GM21529 (cell line): ENCODE measurements around the gene STXBP6.
"Not testable (repeated sequence)": the region's sequence is repeated elsewhere in the genome, so short reads cannot be mapped to it uniquely, and the experiment has no call there.

ENCODE experiments used
- ATAC-seq: cut with Tn5 transposase; IDR thresholded peaks from one replicate; pipeline ENCODE4 v1.9.1; 2021; ENCODE audit not compliant: unreplicated experiment

The STXBP6 gene

DNA sequence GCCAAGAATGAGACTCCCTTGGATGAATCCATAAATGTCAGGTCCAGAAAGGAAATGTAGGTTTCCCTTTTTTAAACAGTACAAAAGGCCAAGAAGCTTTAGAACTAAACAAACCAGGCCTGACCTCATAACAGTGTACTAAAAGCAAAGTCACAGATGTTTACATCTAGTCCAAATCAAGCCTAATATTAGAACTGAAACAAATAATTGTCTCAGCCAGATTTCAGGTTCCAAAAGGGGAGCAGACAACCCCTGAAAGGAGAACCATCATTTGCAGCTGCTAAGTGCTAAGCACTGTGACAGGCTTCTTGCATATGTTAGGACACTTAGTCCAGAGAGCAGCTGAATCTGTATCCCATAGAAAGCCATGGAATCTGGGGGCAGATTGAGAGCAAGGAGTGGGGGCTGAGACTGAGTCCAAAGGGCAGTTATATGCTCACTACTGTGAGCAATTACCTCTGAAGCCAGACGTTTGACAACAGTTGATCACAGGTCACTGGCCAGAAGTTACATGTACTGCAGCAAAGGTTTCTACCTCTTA is 90.1 kb downstream of the STXBP6 start:
- peak; percentile 90 for ATAC-seq

DNA sequence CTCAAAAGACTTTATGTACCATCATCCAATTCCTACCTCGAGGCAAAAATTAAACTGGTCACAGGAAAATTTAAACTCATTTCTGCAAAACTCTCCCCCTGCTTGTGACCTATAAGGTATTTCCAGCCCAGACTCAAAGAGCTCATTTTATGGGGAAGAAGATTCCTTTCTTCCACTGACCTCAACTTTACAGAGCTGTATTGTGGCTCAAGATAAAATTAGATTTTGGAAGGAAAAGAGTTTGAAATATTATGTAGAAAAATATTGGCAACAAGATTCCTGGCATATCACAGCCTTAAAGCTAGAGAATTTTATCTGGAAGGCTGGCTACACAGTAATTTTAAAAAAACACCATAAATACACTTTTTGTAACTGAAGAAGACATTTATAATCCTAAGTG is 91.7 kb downstream of the STXBP6 start:
- ATAC-seq = no peak

DNA sequence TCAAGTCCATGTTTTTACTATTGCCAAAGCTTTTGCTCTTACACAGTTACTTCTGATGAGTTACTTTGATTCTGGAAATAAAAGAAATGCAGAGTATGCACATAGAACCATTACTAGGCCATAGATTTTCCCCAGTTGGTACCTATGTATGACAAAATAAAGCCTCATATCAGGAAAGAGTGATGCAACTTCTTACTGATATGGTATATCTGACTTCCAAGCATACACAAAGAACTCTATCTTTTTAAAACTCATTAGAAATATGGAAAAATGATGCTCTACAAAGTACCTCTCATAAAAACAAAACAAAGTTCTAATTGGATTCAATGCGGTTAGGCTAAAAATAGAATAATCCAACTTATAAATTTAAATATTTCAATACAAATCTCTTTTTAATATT is 92.1 kb downstream of the STXBP6 start:
- ATAC-seq = no peak

DNA sequence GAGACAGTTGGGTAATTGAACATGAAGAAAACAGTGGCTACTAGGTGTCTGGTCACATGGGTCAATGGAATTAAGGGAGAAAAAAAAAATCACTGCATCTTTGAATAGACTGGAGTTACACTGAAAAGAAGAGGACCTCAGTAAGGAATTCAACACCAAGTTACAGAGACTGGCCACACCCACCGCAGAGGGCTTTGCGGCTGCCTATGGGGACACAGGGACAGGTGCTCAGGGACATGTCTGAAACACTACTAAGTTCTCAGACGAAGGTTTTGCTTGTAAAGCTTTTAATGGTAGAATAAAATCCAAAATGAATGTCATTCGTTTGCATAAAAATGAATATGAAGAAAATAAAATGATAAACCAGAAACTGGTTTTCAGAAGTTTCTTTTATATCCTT is 93.8 kb downstream of the STXBP6 start:
- no peak for ATAC-seq

DNA sequence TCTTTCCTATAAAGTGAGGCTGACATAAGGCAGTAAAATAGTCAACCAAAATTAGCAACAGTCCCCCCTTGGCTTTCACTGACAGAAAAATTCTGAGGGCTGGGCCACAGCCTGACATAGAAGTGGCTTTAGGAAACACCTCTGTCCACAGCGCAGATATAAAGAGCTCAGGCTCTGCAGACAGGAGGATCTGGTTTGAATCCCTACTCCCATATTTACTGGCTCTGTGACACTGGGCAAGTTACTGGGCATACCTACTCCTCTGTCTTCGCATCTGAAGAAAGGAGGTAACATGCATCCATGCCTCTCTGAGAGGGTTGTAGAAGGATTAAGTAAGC is 95.3 kb downstream of the STXBP6 start:
- ATAC-seq = no peak

DNA sequence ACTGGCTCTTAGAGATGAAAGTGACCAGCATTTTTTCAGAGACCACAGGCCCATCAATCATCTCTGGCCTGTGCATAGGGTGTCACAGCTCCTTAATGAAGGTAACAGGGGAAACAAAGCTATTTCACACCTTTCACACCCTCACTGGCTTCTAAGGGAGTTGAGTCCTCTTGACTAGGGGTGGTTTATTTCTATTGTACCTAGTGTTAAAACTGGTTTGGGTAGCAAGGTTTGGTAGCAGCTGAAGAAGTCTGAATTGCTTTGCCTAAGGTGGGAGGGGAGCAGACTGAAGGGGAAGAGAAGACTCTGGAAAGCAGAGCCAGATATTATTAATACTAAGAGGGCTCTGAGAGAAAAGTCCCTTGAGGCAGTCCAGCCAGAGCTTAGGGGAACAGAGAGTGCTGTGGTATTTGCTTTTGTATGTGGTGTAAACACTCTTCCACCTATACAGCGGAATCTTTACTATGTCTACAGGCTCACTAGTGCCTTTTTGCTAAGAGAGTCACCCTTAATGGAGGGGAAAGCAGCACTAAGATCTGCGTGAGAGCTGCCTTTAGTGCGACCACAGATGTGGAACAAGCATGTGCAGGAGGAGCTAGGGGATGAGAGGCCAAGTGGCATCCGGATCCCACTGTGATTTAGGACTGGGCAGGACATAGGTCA is 95.8 kb downstream of the STXBP6 start:
- peak; percentile 89 for ATAC-seq

DNA sequence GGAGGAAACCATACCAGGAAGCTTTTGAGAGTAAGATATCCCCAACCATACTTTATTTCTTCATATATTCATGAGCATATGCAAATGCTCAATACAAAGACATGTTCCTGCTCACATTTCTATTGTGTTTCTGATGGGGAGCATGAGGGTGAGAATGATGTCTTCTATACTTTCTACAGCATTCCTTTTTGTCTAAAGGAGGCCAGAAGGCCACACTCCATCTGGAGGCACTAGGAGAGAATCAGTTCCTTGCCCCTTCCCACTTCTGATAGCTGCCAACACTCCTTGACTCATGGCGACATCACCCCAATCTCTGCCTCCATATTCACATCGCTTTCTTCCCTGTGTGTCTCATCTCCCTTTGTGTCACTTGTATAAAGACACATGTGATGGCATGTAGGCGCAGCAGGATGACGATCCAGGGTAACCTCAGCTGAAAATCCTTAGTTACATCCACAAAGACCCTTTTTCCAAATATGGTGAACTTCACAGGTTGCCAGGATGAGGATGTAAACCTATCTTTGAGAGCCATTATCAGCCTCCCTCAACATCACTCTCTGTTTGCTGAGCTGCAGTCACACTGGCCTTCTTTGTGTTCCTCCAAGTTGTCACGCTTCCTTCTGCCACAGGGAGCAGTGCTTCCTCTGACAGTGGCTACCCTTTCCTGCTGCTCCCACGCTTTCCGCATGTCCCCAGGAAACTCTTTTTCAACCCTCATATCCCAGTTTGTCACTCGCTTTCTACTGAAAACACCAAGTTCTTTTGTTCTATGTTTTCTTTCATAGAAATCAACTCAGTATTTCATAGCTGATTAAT is 96.9 kb downstream of the STXBP6 start:
- no peak for ATAC-seq

DNA sequence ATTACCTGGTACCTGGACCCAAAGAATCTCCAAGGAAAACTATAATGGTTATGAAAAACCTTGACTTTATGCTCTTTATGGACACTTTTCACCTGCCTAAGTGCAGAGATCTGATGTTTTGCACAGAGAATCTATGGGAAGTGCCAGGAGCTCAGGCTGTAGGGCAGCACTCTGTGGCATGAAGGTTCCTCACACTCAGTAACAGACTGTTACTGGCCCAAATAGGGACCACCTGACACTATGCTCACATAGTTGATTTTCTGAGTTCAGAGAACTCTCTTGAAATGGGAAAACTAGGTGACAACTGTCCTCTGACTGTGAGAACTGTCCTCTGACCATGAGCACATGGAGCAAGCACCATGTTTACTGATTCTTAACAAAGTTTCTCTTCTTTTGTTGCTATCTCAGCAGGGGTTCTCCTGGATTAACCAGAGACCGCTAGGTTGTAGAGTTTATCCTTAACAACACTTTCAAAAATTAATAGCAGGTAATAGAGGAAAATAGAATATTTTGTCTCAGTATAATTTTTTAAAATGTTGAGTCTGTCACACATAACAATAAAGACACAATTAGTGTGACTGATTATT is 101.6 kb downstream of the STXBP6 start:
- no peak for ATAC-seq

DNA sequence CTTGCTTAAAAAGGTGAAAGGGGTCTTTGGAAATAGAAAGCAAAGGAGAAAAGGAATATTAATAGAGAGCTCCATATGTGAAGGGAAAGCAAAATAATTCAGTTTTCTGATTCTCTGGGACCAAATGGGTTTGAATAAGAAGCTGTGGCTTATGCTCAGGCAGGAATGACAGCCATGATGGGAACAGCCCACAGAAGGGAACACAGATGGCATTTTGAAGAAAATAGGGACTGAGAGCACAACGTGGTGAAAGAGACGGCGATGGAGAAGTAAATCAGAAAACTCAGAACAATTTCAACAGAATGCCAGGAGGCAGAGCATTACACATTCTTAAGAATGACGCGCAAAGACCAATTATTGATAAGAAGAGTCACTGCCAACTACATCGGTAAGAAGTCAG is 102.8 kb downstream of the STXBP6 start:
- ATAC-seq = no peak

DNA sequence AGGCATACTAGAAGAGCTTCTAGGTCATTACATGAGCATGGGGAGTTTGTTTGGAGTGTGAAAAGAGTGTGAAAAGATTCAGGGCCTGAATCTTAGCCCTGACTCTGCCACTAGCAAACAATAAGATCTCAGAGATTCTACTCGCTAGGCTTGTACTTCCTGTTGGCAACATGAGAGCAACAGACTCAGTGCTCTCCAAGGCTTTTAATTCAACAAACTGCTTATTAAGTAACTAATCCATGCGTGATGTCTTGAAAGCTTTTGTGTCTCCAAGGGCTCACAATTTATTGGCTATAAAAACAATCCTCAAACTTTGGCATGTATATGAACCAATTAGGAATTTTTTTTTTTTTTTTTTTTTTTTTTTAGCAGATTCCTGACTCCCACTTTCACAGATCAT is 105.1 kb downstream of the STXBP6 start:
- ATAC-seq = no peak

DNA sequence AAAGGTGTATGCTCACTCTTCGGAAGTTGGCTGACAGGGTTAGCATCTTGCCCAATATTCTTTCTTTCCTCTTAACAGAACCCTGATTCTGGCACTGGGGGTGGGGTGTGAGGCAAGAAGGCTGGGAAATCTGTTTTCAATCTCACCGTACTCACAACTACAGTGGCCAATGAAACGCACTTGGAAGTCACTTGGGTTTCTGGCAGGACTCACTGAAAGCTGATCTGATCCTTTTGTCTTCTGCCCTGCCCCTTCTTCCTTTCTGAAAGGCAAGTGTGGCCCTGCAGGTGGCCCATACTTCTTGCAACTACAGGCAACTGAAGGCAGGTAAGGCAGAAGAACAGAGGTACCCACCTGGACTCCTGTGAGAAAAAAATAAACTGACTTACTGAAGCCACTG is 106.9 kb downstream of the STXBP6 start:
- ATAC-seq = no peak

DNA sequence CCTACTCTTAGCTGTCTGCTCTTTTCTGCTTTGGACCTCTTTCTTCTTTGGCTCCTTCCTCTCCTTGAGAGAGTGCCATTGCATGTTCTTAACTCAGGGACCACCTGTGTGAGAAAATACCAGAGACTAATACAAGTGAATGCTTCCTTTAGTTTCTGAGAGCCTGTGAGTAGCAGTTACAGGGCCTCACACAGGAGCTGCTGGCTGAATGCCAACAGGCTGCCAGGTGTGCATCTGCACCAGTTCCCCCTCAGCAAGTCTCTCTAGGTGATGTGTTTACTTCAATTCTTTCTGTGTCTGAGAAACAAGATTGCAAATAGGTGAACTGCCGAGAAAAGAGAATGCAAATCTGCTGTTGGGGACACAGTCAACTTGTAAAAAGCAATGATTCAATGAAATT is 108.2 kb downstream of the STXBP6 start:
- ATAC-seq = peak; percentile 71

DNA sequence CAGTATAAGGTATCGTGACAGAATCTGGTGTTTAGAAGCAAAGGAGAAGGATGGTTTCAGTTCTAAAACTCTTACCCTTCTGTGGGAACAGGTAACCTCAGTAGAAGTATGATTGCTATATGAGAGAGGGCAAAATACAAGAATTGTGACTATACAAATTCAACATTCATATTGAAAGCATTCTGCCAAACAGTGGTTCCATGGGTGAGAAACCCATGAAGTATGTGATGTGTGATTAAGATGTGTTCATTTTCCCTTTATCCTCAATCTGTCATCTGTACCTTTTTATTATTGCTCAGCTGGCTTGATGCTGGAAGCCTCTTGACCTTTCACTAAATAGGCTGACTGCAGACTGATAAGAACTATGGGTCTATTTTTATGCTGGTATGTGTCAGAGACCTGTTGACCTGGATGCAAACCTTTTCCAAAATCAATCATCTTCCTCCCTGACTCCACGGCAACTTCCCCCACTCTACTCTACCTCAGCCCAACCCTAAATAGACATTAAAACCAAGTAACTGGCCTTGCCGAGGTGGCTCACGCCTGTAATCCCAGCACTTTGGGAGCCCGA is 109.6 kb downstream of the STXBP6 start:
- ATAC-seq = no peak

DNA sequence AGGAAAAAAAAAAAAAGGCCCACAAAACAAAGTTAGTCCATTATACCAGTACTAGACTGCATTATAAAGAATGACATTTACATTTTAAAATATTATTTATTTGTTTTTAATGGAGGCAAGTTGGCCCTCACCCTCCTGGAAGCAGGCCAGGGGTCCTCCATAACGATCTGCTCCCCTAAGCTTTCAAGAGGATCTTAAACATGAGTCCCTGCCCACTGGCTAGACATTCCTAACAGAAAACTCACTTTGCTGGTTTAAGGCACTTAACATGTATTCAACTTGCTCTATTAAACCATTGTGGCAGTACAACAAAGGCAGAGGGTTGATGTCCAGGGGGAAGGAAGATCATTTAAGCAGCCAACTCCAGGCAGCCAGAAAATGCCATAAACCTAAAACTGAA is 111.4 kb downstream of the STXBP6 start:
- ATAC-seq = no peak

DNA sequence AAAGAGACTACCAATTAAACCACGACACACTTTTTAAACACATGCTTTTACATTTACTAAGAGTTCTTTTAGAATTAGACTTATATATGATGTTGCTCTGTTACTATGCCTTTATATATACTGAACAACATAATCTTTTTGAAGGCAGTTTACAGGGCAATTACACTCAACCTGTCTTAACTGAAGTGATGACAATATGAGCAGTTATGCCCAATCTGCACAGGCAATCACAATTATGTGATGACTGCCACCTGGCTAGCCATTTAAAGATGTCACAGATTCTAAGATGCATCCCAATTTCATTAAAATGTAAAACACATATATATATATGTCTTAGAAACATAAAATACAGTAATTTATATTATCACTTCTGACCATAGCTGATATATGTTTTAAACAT is 112.6 kb downstream of the STXBP6 start:
- no peak for ATAC-seq

DNA sequence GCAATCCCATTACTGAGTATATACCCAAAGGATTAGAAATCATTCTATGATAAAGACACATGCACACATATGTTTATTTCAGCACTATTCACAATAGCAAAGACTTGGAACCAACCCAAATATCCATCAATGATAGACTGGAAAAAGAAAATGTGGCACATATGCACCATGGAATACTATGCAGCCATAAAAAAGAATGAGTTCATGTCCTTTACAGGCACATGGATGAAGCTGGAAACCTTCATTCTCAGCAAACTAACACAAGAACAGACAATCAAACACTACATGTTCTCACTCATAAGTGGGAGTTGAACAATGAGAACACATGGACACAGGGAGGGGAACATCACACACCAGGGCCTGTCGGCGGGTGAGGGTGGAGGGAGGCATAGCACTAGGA is 113.2 kb downstream of the STXBP6 start:
- ATAC-seq = not testable (repeated sequence)

DNA sequence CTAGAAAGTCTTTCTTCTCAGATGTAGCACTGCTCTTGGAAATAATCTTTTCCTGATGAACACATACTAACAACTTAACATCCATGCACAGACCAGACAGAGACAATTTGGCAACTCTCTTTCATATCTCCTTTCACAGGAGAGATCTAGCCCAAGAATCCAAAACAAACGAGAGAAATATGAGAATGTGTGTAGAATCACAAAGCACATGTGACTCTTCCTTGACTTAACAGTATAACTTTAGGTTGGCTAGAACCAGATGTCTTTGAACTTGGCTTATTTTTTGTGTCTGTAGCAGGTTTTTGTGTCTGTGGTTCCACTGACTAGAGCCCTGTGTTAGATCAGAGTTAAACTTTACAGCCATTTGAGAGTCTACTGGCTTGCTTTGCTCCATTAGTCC is 114.2 kb downstream of the STXBP6 start:
- ATAC-seq = no peak

DNA sequence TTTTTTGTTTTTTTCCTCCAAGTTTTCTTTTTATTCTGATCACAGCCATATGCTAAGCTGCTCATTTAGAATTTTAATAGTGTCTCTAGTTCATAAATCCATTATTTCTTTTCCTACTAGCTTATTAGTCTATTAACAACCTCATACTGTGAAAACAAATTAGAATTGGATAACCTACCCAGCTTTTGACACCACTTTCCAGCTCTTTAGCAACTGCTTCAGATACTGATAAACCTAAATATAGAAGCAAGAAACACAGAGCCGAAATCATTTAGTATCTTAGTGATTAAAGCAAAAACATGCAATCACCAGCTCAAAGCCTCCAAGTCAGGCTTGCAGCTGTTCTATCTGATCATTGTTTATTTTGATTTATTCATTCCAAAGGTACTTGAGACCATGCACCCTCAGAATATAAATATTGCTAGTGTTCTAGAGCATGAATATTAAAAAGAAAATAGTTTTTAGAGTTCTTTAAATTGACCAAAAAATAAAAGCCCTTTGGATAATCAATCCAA is 121.5 kb downstream of the STXBP6 start:
- ATAC-seq = no peak

DNA sequence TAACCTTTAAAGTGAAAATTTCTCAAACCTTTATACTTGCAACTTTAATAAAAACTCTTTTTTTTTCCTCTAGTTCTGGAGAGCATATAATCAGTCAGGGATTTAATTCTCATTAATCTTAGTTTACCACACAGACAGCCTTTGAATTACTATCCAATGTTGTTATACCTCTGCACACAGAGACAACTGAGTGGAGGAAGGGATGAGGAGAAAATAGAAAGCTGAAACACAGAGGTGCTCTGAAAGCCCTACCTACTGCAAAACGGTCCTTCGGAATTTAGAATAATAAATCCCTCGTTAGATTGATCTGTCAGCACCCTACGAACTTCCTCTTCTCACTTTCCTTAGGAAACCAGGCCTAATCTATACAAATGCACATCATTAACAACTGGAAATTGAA is 122.1 kb downstream of the STXBP6 start:
- ATAC-seq = no peak

DNA sequence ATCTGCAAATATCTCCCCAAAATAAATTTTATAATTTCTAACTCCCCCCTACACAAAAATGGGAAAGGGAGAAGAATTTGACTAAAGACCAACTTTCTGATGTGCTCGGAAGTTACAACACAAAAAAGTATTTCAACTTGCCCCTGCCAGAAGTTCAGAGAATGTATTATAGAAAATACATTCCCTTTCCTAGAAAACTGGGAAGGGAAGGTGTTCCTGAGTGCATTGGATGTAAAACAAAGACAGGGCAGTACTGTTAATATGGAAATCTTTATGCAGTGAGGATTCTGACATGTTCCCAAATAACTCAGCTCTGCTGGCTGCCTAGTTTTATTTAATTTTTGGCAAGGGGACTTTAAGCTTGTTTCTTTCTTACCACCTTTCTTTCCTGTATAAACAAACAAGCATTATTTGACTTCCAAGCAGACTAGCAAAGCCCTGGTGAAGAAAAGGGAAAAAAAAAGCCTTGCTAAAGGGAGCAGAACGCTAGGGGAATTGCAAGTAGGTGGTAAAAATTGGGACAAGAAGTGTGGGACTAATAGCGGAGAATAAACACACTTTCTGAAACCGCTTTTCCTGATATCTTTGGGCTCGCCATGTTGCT is 124.1 kb downstream of the STXBP6 start:
- no peak for ATAC-seq

DNA sequence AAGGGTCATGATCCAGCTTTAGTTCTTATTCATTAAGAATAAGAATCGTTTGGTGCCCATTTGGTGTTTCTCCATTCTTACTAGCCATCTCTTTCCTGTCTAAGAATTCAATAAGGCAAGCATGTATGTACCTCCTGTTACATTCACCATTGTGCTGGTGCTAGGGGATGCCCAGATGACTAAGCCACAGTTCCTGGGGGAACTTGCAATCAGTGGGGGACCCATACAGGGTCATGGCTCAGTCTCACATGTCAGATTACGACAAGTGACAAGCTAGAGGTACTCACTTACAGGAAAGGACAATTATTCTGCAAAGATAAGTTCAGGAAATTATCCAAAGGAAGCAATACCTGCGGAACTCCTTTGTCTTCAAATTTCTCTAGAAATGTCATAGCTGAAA is 125.4 kb downstream of the STXBP6 start:
- peak; percentile 59 for ATAC-seq
